ENCODE measurements around the gene EPO.
"Not testable (repeated sequence)": the region's sequence is repeated elsewhere in the genome, so short reads cannot be mapped to it uniquely, and the experiment has no call there.

Gene EPO

DNA sequence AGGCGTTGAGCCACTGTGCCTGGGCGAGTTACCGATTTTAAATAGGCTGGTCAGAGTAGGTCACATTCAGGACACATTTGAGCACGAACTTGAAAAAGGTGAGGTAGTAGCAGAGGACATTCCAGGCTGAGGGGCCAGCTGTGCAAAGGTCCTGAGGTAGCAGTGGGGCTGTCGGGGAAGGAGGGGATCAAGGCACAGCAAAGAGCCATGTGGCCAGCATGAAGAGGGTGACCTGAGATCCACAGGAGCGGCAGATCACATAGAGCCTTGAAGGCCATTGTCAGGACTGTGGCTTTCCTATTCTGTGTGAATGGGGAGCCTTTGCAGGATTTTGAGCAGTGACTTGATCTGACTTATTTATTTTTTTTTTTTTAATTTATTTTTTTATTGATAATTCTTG is 19.7 kb downstream of the EPO start:
- H3K4me3 ChIP-seq (ENCODE audit: control insufficient read depth, low read depth, low read length), result no peak overlapping the region
- DNase-seq (ENCODE audit: low read depth), result no peak
- TF ChIP-seq, protein P1, sequence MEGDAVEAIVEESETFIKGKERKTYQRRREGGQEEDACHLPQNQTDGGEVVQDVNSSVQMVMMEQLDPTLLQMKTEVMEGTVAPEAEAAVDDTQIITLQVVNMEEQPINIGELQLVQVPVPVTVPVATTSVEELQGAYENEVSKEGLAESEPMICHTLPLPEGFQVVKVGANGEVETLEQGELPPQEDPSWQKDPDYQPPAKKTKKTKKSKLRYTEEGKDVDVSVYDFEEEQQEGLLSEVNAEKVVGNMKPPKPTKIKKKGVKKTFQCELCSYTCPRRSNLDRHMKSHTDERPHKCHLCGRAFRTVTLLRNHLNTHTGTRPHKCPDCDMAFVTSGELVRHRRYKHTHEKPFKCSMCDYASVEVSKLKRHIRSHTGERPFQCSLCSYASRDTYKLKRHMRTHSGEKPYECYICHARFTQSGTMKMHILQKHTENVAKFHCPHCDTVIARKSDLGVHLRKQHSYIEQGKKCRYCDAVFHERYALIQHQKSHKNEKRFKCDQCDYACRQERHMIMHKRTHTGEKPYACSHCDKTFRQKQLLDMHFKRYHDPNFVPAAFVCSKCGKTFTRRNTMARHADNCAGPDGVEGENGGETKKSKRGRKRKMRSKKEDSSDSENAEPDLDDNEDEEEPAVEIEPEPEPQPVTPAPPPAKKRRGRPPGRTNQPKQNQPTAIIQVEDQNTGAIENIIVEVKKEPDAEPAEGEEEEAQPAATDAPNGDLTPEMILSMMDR (IDR thresholded peaks at IDR 0.05; ENCODE audit: control insufficient read depth, insufficient read depth, low read depth, low read length, missing control alignments), result no peak

DNA sequence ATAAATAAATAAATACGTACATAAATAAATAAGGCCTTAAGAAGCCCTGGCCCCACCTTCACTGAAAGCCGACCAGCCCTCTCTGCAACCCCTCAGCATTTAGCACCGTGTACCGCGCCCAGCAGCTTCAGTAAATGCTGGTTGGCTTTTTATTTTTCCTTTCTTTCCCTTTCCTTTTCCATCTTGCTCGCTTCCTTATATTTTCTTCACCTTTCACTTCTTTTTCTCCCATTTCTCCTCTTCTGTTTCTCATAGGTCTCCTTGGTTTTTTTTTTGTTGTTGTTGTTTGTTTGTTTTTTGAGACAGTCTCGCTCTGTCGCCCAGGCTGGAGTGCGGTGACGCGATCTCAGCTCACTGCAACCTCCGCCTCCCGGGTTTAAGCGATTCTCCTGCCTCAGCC is 24.3 kb downstream of the EPO start:
- DNase-seq (ENCODE audit: low read depth), result no peak
- TF ChIP-seq, protein P1 (IDR thresholded peaks at IDR 0.05; ENCODE audit: control insufficient read depth, insufficient read depth, low read depth, low read length, missing control alignments), result no peak
- H3K4me3 ChIP-seq (ENCODE audit: control insufficient read depth, low read depth, low read length), result no peak overlapping the region

DNA sequence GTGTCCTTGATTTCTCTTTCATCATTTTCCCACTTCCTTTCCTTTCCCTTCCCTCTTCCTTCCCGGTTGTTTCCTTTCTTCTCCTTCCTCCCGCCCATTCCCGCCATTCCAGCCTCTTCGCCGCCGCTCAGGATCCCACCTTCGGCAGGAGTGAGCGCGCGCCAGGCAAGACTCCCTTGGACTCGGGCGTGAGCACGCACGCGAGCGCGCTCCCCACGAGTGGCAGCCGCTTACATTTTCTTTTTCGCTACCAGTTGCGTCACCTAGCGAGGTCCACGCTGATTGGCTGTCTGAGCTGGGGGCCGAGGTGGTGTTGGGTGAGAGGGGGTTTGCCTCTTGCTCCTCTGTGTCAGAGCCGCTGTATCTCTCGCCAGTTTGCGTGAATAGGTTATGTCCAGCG is 24.9 kb downstream of the EPO start:
- TF ChIP-seq, protein P1 (IDR thresholded peaks at IDR 0.05; ENCODE audit: control insufficient read depth, insufficient read depth, low read depth, low read length, missing control alignments), result no peak
- DNase-seq (ENCODE audit: low read depth), result no peak
- H3K4me3 ChIP-seq (ENCODE audit: control insufficient read depth, low read depth, low read length), result peak overlapping the region; percentile 1; the same call in 1 of the 2 replicates

DNA sequence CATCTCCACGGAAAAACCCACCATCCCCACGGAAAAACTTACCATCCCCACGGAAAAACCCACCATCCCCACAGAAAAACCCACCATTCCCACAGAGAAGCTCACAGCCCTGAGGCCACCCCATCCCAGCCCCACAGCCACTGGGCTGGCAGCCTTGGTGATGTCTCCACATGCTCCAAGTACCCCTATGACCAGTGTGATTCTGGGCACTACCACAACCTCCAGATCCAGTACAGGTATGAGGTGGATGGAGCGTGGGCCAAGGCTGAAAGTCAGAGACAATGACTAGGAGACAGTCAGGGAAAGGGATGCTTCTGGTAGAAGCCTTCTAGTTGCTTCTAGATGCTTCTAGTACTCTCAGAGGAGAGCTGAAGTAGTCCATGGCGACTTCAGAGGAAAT is 32.7 kb downstream of the EPO start:
- no peak overlapping the region for H3K4me3 ChIP-seq (ENCODE audit: control insufficient read depth, low read depth, low read length)
- no peak for DNase-seq (ENCODE audit: low read depth)
- TF ChIP-seq, protein P1 (IDR thresholded peaks at IDR 0.05; ENCODE audit: control insufficient read depth, insufficient read depth, low read depth, low read length, missing control alignments), result no peak

DNA sequence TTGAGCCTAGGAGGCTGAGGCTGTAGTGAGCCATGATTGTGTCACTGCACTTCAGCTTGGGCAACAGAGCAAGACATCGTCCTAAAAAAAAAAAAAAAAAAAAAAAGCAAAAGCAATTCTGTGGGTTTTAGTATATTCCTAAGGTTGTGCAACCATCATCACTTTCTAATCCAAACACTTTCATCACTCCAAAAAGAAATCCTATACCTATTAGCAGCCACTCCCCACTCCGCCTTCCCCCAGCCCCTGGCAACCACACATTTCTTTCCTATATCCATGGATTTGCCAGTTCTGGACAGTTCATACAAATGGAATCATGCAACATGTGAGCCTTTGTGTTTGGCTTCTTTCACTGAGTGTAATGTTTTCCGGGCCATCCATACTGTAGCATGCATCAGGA is 33.5 kb downstream of the EPO start:
- no peak for DNase-seq (ENCODE audit: low read depth)
- H3K4me3 ChIP-seq (ENCODE audit: control insufficient read depth, low read depth, low read length), result no peak overlapping the region
- TF ChIP-seq, protein P1 (IDR thresholded peaks at IDR 0.05; ENCODE audit: control insufficient read depth, insufficient read depth, low read depth, low read length, missing control alignments), result no peak

DNA sequence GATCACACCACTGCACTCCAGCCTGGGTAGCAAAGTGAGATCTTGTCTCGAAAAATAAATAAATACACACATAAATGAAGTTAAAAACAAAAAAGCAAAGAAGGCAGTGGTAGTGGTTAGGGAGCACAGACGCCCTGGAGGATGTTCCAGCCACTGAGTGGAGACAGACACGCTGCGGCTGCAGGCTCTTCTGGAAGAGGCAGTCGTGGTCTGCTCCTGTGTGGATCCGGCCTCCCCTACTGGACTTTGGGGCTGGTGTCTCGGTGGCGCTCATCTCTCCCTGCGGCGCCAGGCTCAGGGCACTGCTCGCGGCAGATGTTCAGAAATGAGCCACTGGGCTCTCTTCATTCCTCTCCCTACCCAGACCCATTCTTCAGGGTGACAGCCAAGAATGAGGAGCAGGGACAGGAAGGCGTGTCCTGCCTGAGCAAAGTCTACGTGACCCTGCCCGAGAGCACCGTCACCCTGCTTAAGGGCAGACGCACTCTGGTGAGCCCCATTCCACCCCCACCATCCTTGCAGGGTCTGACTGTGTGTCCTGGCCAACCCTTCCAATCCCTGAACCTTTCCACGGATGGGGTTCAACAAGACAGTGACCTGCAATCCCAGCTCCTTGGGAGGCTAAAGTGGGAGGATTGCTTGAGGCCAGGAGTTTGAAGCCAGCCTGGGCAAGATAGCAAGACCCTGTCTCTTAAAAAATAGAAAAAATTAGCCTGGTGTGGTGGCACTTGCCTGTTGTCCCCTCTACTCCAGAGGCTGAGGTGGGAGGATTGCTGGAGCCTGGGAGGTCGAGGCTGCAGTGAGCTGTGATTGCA is 39.3 kb downstream of the EPO start:
- no peak overlapping the region for H3K4me3 ChIP-seq (ENCODE audit: control insufficient read depth, low read depth, low read length)
- TF ChIP-seq, protein P1 (IDR thresholded peaks at IDR 0.05; ENCODE audit: control insufficient read depth, insufficient read depth, low read depth, low read length, missing control alignments), result no peak
- no peak for DNase-seq (ENCODE audit: low read depth)

DNA sequence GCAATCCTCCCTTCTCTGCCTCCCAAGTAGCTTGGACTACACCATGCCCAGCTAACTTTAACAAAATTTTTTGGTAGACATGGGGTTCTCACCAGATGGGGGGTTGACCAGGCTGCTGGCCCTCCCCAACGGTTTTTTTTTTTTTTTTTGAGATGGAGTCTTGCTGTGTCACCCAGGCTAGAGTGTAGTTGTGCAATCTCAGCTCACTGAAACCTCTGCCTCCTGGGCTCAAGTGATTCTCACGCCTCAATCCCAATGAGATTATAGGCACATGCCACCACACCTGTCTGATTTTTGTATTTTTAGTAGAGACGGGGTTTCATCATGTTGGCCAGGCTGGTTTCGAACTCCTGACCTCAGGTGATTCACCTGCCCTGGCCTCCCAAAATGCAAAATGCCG is 42.6 kb downstream of the EPO start:
- not testable (repeated sequence) for H3K4me3 ChIP-seq (ENCODE audit: control insufficient read depth, low read depth, low read length); DNase-seq (ENCODE audit: low read depth)

Data from AG09309 (cell line).